Mesenchymal stem cell (in vitro differentiated cells and primary cell): ENCODE measurements around the gene IKZF4.
A peak's percentile ranks its signal among the peaks of the same experiment; 100 is the strongest.
"Not testable (repeated sequence)": the region's sequence is repeated elsewhere in the genome, so short reads cannot be mapped to it uniquely, and the experiment has no call there.

ENCODE experiments used
- DNase-seq: peaks from one replicate; pipeline ENCODE4 v3.0.0-alpha.2; 2013
- H2AFZ ChIP-seq: one replicate; pipeline ENCODE4 v1.6.1; 2013; ENCODE audit warnings: low read depth, mild to moderate bottlenecking, control low read depth, inconsistent platforms, low read length, moderate library complexity
- H2AK5ac ChIP-seq: 2 replicates; pipeline ENCODE4 v1.6.1; 2013; ENCODE audit warnings: low read length, moderate library complexity, mild to moderate bottlenecking, inconsistent platforms; ENCODE audit not compliant: severe bottlenecking
- H2BK120ac ChIP-seq: one replicate; pipeline ENCODE4 v1.6.1; 2013; ENCODE audit warnings: low read depth, mild to moderate bottlenecking, inconsistent platforms, low read length, moderate library complexity
- H2BK12ac ChIP-seq, 2 experiments: one replicate each; pipeline ENCODE4 v1.6.1; 2013; ENCODE audit warnings: inconsistent platforms in 2 of 2, low read length in 2 of 2, mild to moderate bottlenecking in 2 of 2, moderate library complexity in 2 of 2, control low read depth in 1 of 2
- H2BK15ac ChIP-seq: one replicate; pipeline ENCODE4 v1.6.1; 2013; ENCODE audit warnings: mild to moderate bottlenecking, low read depth, inconsistent platforms; ENCODE audit not compliant: poor library complexity, severe bottlenecking
- H2BK5ac ChIP-seq: 2 replicates; pipeline ENCODE4 v1.6.1; 2013; ENCODE audit warnings: low read depth, mild to moderate bottlenecking, low read length, control low read depth, inconsistent platforms; ENCODE audit not compliant: poor library complexity, severe bottlenecking
- H3K14ac ChIP-seq, 2 experiments: one replicate each; pipeline ENCODE4 v1.6.1; 2013; ENCODE audit warnings: inconsistent platforms in 2 of 2, low read length in 2 of 2, control low read depth in 1 of 2, mild to moderate bottlenecking in 1 of 2, moderate library complexity in 1 of 2
- H3K18ac ChIP-seq, 2 experiments: one replicate each; pipeline ENCODE4 v1.6.1; 2013; ENCODE audit warnings: inconsistent platforms in 2 of 2, low read length in 2 of 2, control low read depth in 1 of 2, low read depth in 1 of 2, mild to moderate bottlenecking in 1 of 2
- H3K23ac ChIP-seq, 2 experiments: one replicate each; pipeline ENCODE4 v1.6.1; 2013; ENCODE audit warnings: inconsistent platforms in 2 of 2, low read length in 2 of 2, mild to moderate bottlenecking in 2 of 2, moderate library complexity in 2 of 2, control low read depth in 1 of 2
- H3K27ac ChIP-seq: 2 replicates; pipeline ENCODE4 v1.5.1; 2013; ENCODE audit warnings: mild to moderate bottlenecking, moderate library complexity, low read length, control low read depth, inconsistent platforms; ENCODE audit not compliant: poor library complexity, severe bottlenecking
- H3K27me3 ChIP-seq, 2 experiments: 2 replicates each; pipeline versions ENCODE4 v1.6.1 to v1.7.0; 2013; ENCODE audit warnings: low read length in 2 of 2, mild to moderate bottlenecking in 2 of 2, moderate library complexity in 2 of 2, control low read depth in 1 of 2, inconsistent platforms in 1 of 2; ENCODE audit not compliant: control insufficient read depth in 1 of 2, insufficient read depth in 1 of 2
- H3K36me3 ChIP-seq, 2 experiments: 2 replicates each; pipeline versions ENCODE4 v1.6.1 to v1.7.0; 2013; ENCODE audit warnings: low read length in 2 of 2, control low read depth in 1 of 2, inconsistent platforms in 1 of 2, low read depth in 1 of 2, mild to moderate bottlenecking in 1 of 2; ENCODE audit not compliant: insufficient read depth in 2 of 2, control insufficient read depth in 1 of 2
- H3K4ac ChIP-seq, 2 experiments: one replicate each; pipeline ENCODE4 v1.6.1; 2013; ENCODE audit warnings: inconsistent platforms in 2 of 2, low read length in 2 of 2, mild to moderate bottlenecking in 2 of 2, moderate library complexity in 2 of 2, control low read depth in 1 of 2, low read depth in 1 of 2
- H3K4me1 ChIP-seq: 2 replicates; pipeline ENCODE4 v1.6.1; 2013; ENCODE audit warnings: low read depth, low read length, control low read depth; ENCODE audit not compliant: control insufficient read depth, insufficient read depth
- H3K4me2 ChIP-seq: 2 replicates; pipeline ENCODE4 v1.6.1; 2013; ENCODE audit warnings: low read length, mild to moderate bottlenecking, inconsistent platforms; ENCODE audit not compliant: poor library complexity, severe bottlenecking
- H3K4me3 ChIP-seq, 2 experiments: 2 replicates each; pipeline versions ENCODE4 v1.5.1 to v1.7.0; 2013; ENCODE audit warnings: low read length in 2 of 2, mild to moderate bottlenecking in 2 of 2, control low read depth in 1 of 2, low read depth in 1 of 2; ENCODE audit not compliant: insufficient read depth in 1 of 2
- H3K79me1 ChIP-seq: replicated peaks from 2 replicates; pipeline ENCODE4 v1.6.1; 2013; ENCODE audit warnings: mild to moderate bottlenecking, control low read depth, low read length, inconsistent platforms; ENCODE audit not compliant: poor library complexity, severe bottlenecking
- H3K9ac ChIP-seq: 2 replicates; pipeline ENCODE4 v1.7.0; 2013; ENCODE audit warnings: mild to moderate bottlenecking, low read length, moderate library complexity
- H3K9me3 ChIP-seq: 2 replicates; pipeline ENCODE4 v1.7.0; 2013; ENCODE audit warnings: mild to moderate bottlenecking, low read length; ENCODE audit not compliant: control insufficient read depth
- H4K8ac ChIP-seq: one replicate; pipeline ENCODE4 v1.6.1; 2013; ENCODE audit warnings: inconsistent platforms, mild to moderate bottlenecking, low read length, moderate library complexity
- H4K91ac ChIP-seq: one replicate; pipeline ENCODE4 v1.6.1; 2013; ENCODE audit warnings: mild to moderate bottlenecking, low read length, inconsistent platforms
- WGBS: methylation state at CpG from one replicate; pipeline ENCODE4 v1.1.7; 2013; ENCODE audit warnings: mixed read lengths; 5-methylcytosine and 5-hydroxymethylcytosine counted together

The IKZF4 gene

DNA sequence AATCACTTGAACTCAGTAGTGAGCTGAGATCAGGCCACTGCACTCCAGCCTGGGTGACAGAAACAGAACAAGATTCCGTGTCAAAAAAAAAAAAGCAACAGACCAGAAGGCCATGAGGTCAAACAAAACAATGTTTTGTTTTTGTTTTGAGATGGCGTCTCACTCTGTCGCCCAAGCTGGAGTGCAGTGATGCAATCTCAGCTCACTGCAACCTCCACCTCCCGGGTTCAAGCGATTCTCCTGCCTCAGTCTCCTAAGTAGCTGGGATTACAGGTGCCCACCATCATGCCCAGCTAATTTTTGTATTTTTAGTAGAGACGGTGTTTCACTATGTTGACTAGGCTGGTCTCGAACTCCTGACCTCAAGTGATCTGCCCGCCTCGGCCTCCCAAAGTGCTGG, 57.1 kb downstream of the IKZF4 start:
- not testable (repeated sequence) for H3K4me3 ChIP-seq, H3K4ac ChIP-seq, H2BK120ac ChIP-seq, H2AK5ac ChIP-seq, H3K14ac ChIP-seq, H3K9me3 ChIP-seq, H2BK12ac ChIP-seq, H3K36me3 ChIP-seq, H4K8ac ChIP-seq, H3K4me2 ChIP-seq, DNase-seq, H2BK15ac ChIP-seq, H2AFZ ChIP-seq, H3K79me1 ChIP-seq, H3K9ac ChIP-seq, H3K27ac ChIP-seq, H2BK5ac ChIP-seq, H3K23ac ChIP-seq, H3K18ac ChIP-seq, H4K91ac ChIP-seq
- H3K27me3 ChIP-seq: peaks cover 18 to 29% of the 10 kb centered on the region in 2 experiments
- 86% methylated on average over 9 of the region's 9 CpGs for WGBS
- H3K4me1 ChIP-seq: peaks cover 18% of the 10 kb centered on the region

- Histone ChIP-seq H3K36me3 (no peaks in the 10 kb centered on the region), H2AFZ (no peak overlapping the region), H2BK12ac (no peak overlapping the region), H2BK120ac (no peak overlapping the region), H2BK15ac (no peak overlapping the region), H3K9ac (peak overlapping the region; percentile 79), H3K14ac (no peak overlapping the region), H3K27ac (peak overlapping the region; percentile 6), H3K4me1 (peaks cover 18% of the 10 kb centered on the region), H3K79me1 (no peaks in the 10 kb centered on the region), H4K8ac (no peak overlapping the region), H3K4me3 (no peak overlapping the region), H3K23ac (no peak overlapping the region), H2BK5ac (no peak overlapping the region), H3K4ac (no peak overlapping the region), H3K27me3 (peaks cover 23 to 32% of the 10 kb centered on the region in 2 experiments), H2AK5ac (no peak overlapping the region), H3K4me2 (no peak overlapping the region), H3K9me3 (no peaks in the 10 kb centered on the region), H4K91ac (no peak overlapping the region), H3K18ac (no peak overlapping the region)
- WGBS: no CpG with 5 or more reads among the region's 1 CpG
- DNase-seq: no peak
These were observed 57.6 kb downstream of the IKZF4 start for GRCh38 chr12:56078427-56078826.

- DNase-seq: peak; percentile 89
- H4K91ac ChIP-seq: no peak overlapping the region
- no peaks in the 10 kb centered on the region for H3K36me3 ChIP-seq
- H2BK15ac ChIP-seq: no peak overlapping the region
- H3K14ac ChIP-seq: no peak overlapping the region
- H4K8ac ChIP-seq: peak overlapping the region; percentile 46
- H3K27me3 ChIP-seq: peaks cover 29 to 37% of the 10 kb centered on the region in 2 experiments
- no peak overlapping the region for H3K4ac ChIP-seq
- whole genome bisulfite sequencing: 2% methylated on average over 28 of the region's 50 CpGs
- no peaks in the 10 kb centered on the region for H3K79me1 ChIP-seq
- peak overlapping the region; percentile 83 for H2AFZ ChIP-seq
- H3K4me3 ChIP-seq: peak overlapping the region; percentile 62 to 85
- H3K23ac ChIP-seq: no peak overlapping the region
- H2AK5ac ChIP-seq: no peak overlapping the region
- H3K4me2 ChIP-seq: peak overlapping the region; percentile 96
- H3K4me1 ChIP-seq: peaks cover 18% of the 10 kb centered on the region
- no peaks in the 10 kb centered on the region for H3K9me3 ChIP-seq
- H3K9ac ChIP-seq: peak overlapping the region; percentile 79
- no peak overlapping the region for H2BK5ac ChIP-seq
- peak overlapping the region; percentile 73 for H3K27ac ChIP-seq
- no peak overlapping the region for H2BK12ac ChIP-seq
- H3K18ac ChIP-seq: peak overlapping the region in 1 of 2 experiments; percentile 44
- H2BK120ac ChIP-seq: no peak overlapping the region
These were observed 58.3 kb downstream of the IKZF4 start for GRCh38 chr12:56078931-56079722.

- peak within 1 kb of the TSS in 1 of 2 experiments; percentile 89 for H3K23ac ChIP-seq
- peak within 1 kb of the TSS; percentile 96 for H3K4me2 ChIP-seq
- H2BK15ac ChIP-seq: peak within 1 kb of the TSS; percentile 20
- peak; percentile 87 for DNase-seq
- H3K4me3 ChIP-seq: peak within 1 kb of the TSS; percentile 62 to 85
- peak within 1 kb of the TSS; percentile 20 for H2BK5ac ChIP-seq
- H2BK120ac ChIP-seq: no peak within 1 kb of the TSS
- peak within 1 kb of the TSS; percentile 79 for H3K9ac ChIP-seq
- peak within 1 kb of the TSS in 1 of 2 experiments; percentile 41 for H3K14ac ChIP-seq
- peaks cover 18% of the 10 kb centered on the region for H3K4me1 ChIP-seq
- H3K18ac ChIP-seq: peak within 1 kb of the TSS in 1 of 2 experiments; percentile 44
- H3K27me3 ChIP-seq: peaks cover 29 to 37% of the 10 kb centered on the region in 2 experiments
- H3K27ac ChIP-seq: peak within 1 kb of the TSS; percentile 73
- peak within 1 kb of the TSS; percentile 46 for H4K8ac ChIP-seq
- H4K91ac ChIP-seq: no peak within 1 kb of the TSS
- peak within 1 kb of the TSS in 1 of 2 experiments; percentile 56 for H3K4ac ChIP-seq
- WGBS: under 1% methylated on average over 54 of the region's 59 CpGs
- H2BK12ac ChIP-seq: no peak within 1 kb of the TSS
- H2AK5ac ChIP-seq: no peak within 1 kb of the TSS
- H3K79me1 ChIP-seq: no peaks in the 10 kb centered on the region
- H3K9me3 ChIP-seq: no peaks in the 10 kb centered on the region
- peak within 1 kb of the TSS; percentile 83 for H2AFZ ChIP-seq
- no peaks in the 10 kb centered on the region for H3K36me3 ChIP-seq
These were observed 59.1 kb downstream of the IKZF4 start, which contains the start of gene ERBB3 for GRCh38 chr12:56079723-56080555. Gene ERBB3 (plus strand): TSS chr12:56080165. CDS start chr12:56080301, 136 bp downstream.
